K562 (cell line): ENCODE measurements around the gene AP1B1. TPM values are rescaled to one million over a fixed set of nuclear protein-coding genes. Genes with fewer than 3 reads are reported as not detected.

Experiments used
- ATAC-seq: fragments of 200-7000 bp; cut with Tn5 transposase; 3 replicates; pipeline ENCODE4 v1.9.1; 2020; ENCODE audit warnings: moderate library complexity
- BruUV-seq: library from RNA; stranded (reverse); fragments of 400-500 nt; replicated peaks from 2 replicates; lab custom pipeline; 2021; lab: Mats Ljungman, UMichigan
- CTCF ChIA-PET: fragments of 300-600 bp; formaldehyde crosslinking; extraction: SDS; loops from one replicate; lab custom pipeline; 2021; ENCODE audit warnings: low intra/inter-chr PET ratio; lab: Yijun Ruan, JAX
- POLR2A ChIA-PET: fragments of 300-600, 350-650 bp; sonication (Branson Sonifier 250); formaldehyde crosslinking; extraction: SDS; loops from one replicate; lab custom pipeline; 2021; ENCODE audit warnings: antibody characterized with exemption, inconsistent platforms; lab: Yijun Ruan, JAX
- DNase-seq, 4 experiments: peaks; one replicate each; pipeline versions ENCODE4 v3.0.0 to v3.0.0-alpha.2; 2011 to 2018; ENCODE audit warnings: low spot score in 3 of 4, mixed read lengths in 3 of 4; ENCODE audit errors: extremely low read depth in 1 of 4
- FAIRE-seq: peaks from 2 replicates; lab custom pipeline; 2011; peaks lifted over from hg19 to GRCh38; lab: Jason Lieb, UNC
- H2AFZ ChIP-seq: 2 replicates; pipeline ENCODE4 v1.6.0; 2011; ENCODE audit warnings: low read depth, low read length, control low read depth, inconsistent platforms
- H3K27ac ChIP-seq: fragments of 200-600 bp; 3 replicates; pipeline ENCODE4 v1.8.0; 2011; ENCODE audit warnings: low read depth, mild to moderate bottlenecking, control low read depth, inconsistent platforms, low read length, moderate library complexity, mixed read lengths; ENCODE audit errors: extremely low read depth
- H3K27me3 ChIP-seq, 2 experiments: fragments of 300-600 bp in 1 of 2; 2 replicates in 1 of 2; 3 replicates in 1 of 2; pipeline versions ENCODE4 v1.6.0 to v1.8.0; 2011; ENCODE audit warnings: inconsistent platforms in 2 of 2, low read length in 2 of 2, mild to moderate bottlenecking in 1 of 2, mixed read lengths in 1 of 2, moderate library complexity in 1 of 2; ENCODE audit not compliant: control insufficient read depth in 2 of 2, insufficient read depth in 2 of 2
- H3K36me3 ChIP-seq: fragments of 300-600 bp; 3 replicates; pipeline ENCODE4 v1.8.0; 2011; ENCODE audit warnings: mild to moderate bottlenecking, low read length, inconsistent platforms; ENCODE audit not compliant: control insufficient read depth, insufficient read depth
- H3K4me1 ChIP-seq, 2 experiments: fragments of 200-600 bp in 1 of 2; replicated peaks in 1 of 2; 2 replicates in 1 of 2; 3 replicates in 1 of 2; pipeline versions ENCODE4 v1.5.1 to v1.8.0; 2011; ENCODE audit warnings: inconsistent platforms in 2 of 2, low read length in 2 of 2, mild to moderate bottlenecking in 1 of 2, mixed read lengths in 1 of 2, moderate library complexity in 1 of 2; ENCODE audit not compliant: control insufficient read depth in 2 of 2, insufficient read depth in 2 of 2
- H3K4me2 ChIP-seq: 2 replicates; pipeline ENCODE4 v1.6.1; 2011; ENCODE audit warnings: low read length, control low read depth, inconsistent platforms, mixed read lengths; ENCODE audit not compliant: insufficient read depth
- H3K4me3 ChIP-seq: fragments of 200-600 bp; sonication (generic), shearing (Covaris generic); 2 replicates; pipeline ENCODE4 v1.5.1; 2016; ENCODE audit warnings: control low read depth, inconsistent platforms
- H3K79me2 ChIP-seq: fragments of 200-600 bp; 3 replicates; pipeline ENCODE4 v1.8.0; 2011; ENCODE audit warnings: low read length, inconsistent platforms; ENCODE audit not compliant: control insufficient read depth, insufficient read depth
- H3K9ac ChIP-seq, 2 experiments: 2 replicates each; pipeline versions ENCODE4 v1.6.0 to v1.6.1; 2011; ENCODE audit warnings: low read depth in 2 of 2, low read length in 2 of 2, control low read depth in 1 of 2, inconsistent platforms in 1 of 2, mild to moderate bottlenecking in 1 of 2, mixed read lengths in 1 of 2; ENCODE audit not compliant: insufficient read depth in 1 of 2
- H3K9me1 ChIP-seq: one replicate; pipeline ENCODE4 v1.6.0; 2011; ENCODE audit warnings: inconsistent platforms, mild to moderate bottlenecking, low read length, moderate library complexity; ENCODE audit not compliant: control insufficient read depth, insufficient read depth
- H3K9me3 ChIP-seq: replicated peaks from 2 replicates; pipeline ENCODE4 v1.5.1; 2011; ENCODE audit warnings: low read depth, low read length, inconsistent platforms; ENCODE audit not compliant: control insufficient read depth, insufficient read depth
- H4K20me1 ChIP-seq: replicated peaks from 2 replicates; pipeline ENCODE4 v1.6.1; 2011; ENCODE audit warnings: low read length, inconsistent platforms, mixed read lengths; ENCODE audit not compliant: control insufficient read depth, insufficient read depth
- BCOR ChIP-seq: fragments of 450-650 bp; IDR thresholded peaks from 2 replicates; pipeline ENCODE4 v1.6.1; 2016
- COPS2 ChIP-seq: fragments of 450-650 bp; conservative IDR thresholded peaks from 2 replicates; pipeline ENCODE4 v1.6.1; 2016; ENCODE audit warnings: mild to moderate bottlenecking, moderate library complexity
- DPF2 ChIP-seq: fragments of 450-650 bp; IDR thresholded peaks from 2 replicates; pipeline ENCODE4 v1.6.1; 2016
- ETV6 ChIP-seq, 3 experiments: fragments of 150-350 bp in 1 of 3; sonication (generic) in 1 of 3; formaldehyde crosslinking in 1 of 3; IDR thresholded peaks; 2 replicates each; pipeline versions ENCODE4 v1.6.1 to v1.8.0; 2014 to 2022; ENCODE audit warnings: borderline replicate concordance in 2 of 3, low read depth in 2 of 3, antibody characterized with exemption in 1 of 3, low read length in 1 of 3, mild to moderate bottlenecking in 1 of 3, missing genetic modification reagents in 1 of 3
- MAFK ChIP-seq: IDR thresholded peaks from 2 replicates; pipeline ENCODE4 v1.6.1; 2011; ENCODE audit warnings: low read length, improper control_type of control experiment
- MEIS2 ChIP-seq: fragments of 450-650 bp; IDR thresholded peaks from 2 replicates; pipeline ENCODE4 v1.6.1; 2014; ENCODE audit warnings: mild to moderate bottlenecking; ENCODE audit not compliant: partially characterized antibody
- NFRKB ChIP-seq: fragments of 450-650 bp; IDR thresholded peaks from 2 replicates; pipeline ENCODE4 v1.6.1; 2016; ENCODE audit warnings: low read depth
- RBFOX2 ChIP-seq: fragments of 200-400 bp; formaldehyde crosslinking; IDR thresholded peaks from 2 replicates; pipeline ENCODE4 v1.6.1; 2017; ENCODE audit warnings: low read depth, mild to moderate bottlenecking, low read length, moderate library complexity
- TCF7 ChIP-seq: sonication (generic); IDR thresholded peaks from 2 replicates; pipeline ENCODE4 v1.6.1; 2016; ENCODE audit warnings: antibody characterized with exemption, borderline replicate concordance
- ZC3H8 ChIP-seq: fragments of 450-650 bp; IDR thresholded peaks from 2 replicates; pipeline ENCODE4 v1.6.1; 2017
- ZNF134 ChIP-seq: fragments of 250-450 bp; sonication (Bioruptor Pico); conservative IDR thresholded peaks from 2 replicates; pipeline ENCODE4 v1.4.0; 2020
- ZNF398 ChIP-seq: fragments of 250-450 bp; sonication (Bioruptor Pico); IDR thresholded peaks from 2 replicates; pipeline ENCODE4 v1.8.0; 2021; ENCODE audit warnings: moderate library complexity, mild to moderate bottlenecking, inconsistent platforms
- ZSCAN29 ChIP-seq: fragments of 450-650 bp; IDR thresholded peaks from 2 replicates; pipeline ENCODE4 v1.6.1; 2017
- WGBS: fragments of 100-300 bp; shearing (Covaris generic); methylation state at CpG from one replicate; pipeline ENCODE4 v1.1.6; 2016; ENCODE audit warnings: low coverage, mixed read lengths; ENCODE audit not compliant: insufficient coverage; ENCODE audit errors: missing lambda C conversion rate; 5-methylcytosine and 5-hydroxymethylcytosine counted together
- in situ Hi-C: fragments of 300-500 bp; cut with MboI; formaldehyde crosslinking; loops from 4 replicates; pipeline ENCODE4 v1.15.0; 2018; ENCODE audit warnings: inconsistent platforms, mixed read lengths
- intact Hi-C: fragments of 100-400 bp; cut with micrococcal nuclease; formaldehyde crosslinking; loops from 2 replicates; pipeline ENCODE4 v1.14.2; 2022
- polyA plus RNA-seq, 8 experiments: library from polyadenylated mRNA; depleted of rRNA in 4 of 8; stranded (reverse) in 5 of 8; unstranded in 3 of 8; fragments of >200 nt; fragmentation: Nextera tagmentation in 2 of 8; fragmentation: Illumina TruSeq in 1 of 8; extraction: Ambion mirVana in 2 of 8; extraction: Trizol in 1 of 8; gene quantifications; 2 replicates each; pipeline versions ENCODE4 v1.2.1 to v1.2.3, GENCODE V29; 2011 to 2014; ENCODE audit warnings: inconsistent platforms in 1 of 8, missing spikeins in 1 of 8
- total RNA-seq, 7 experiments: library from RNA; depleted of rRNA in 6 of 7; stranded (reverse); fragments of >200 nt in 6 of 7; fragmentation: Illumina TruSeq in 2 of 7; extraction: Trizol in 2 of 7; gene quantifications; 2 replicates each; pipeline versions ENCODE4 v1.2.1 to v1.2.3, GENCODE V29; 2011 to 2021; ENCODE audit warnings: low replicate concordance in 1 of 7
- TF ChIP-seq, protein P1 (sequence below): fragments of 450-650 bp; IDR thresholded peaks from 2 replicates; pipeline ENCODE4 v1.6.1; 2016
- TF ChIP-seq, protein P2 (sequence below), 2 experiments: fragments of 200-800 bp in 1 of 2; sonication (Bioruptor generic) in 1 of 2; sonication (generic) in 1 of 2; formaldehyde crosslinking in 1 of 2; IDR thresholded peaks in 1 of 2; conservative IDR thresholded peaks in 1 of 2; 2 replicates each; pipeline versions ENCODE4 v1.5.0 to v1.6.1; 2016 to 2020; ENCODE audit warnings: missing compliant biosample characterization in 1 of 2, missing genetic modification characterization in 1 of 2, missing genetic modification reagents in 1 of 2
- TF ChIP-seq, protein P3 (sequence below), 2 experiments: fragments of 450-650 bp; conservative IDR thresholded peaks; 2 replicates each; pipeline ENCODE4 v1.6.1; 2017; ENCODE audit warnings: mild to moderate bottlenecking in 2 of 2, moderate library complexity in 2 of 2
- TF ChIP-seq, protein P4 (sequence below): sonication (generic); formaldehyde crosslinking; IDR thresholded peaks from 2 replicates; pipeline ENCODE4 v1.8.1; 2022; ENCODE audit warnings: missing genetic modification reagents

AP1B1 gene
- total and polyA plus RNA-seq, 9 of the 15 experiments (the other 6 are each of a cell fraction or from before 2014, with no cell fraction given) = 1.2 to 60.9 (median 30.1) TPM

DNA sequence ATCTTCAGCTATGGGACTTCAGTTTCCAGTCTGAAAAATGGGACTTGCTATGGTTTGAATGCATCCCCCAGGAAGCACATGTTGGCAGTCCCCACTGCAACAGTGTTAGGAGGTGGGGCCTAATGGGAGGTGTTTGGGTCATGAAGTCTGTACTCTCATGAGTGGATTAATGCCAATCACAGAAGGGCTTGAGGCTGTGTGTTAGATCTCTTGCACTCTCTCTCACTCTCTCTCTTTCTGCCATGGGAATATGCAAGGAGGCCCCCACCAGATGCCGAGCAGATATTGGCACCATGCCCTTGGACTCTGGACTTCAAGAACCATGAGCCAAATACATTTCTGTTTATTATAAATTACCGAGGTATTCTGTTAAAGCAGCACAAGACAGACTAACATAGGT lies 7.8 kb upstream of the AP1B1 start:
- ATAC-seq = no peak
- no peak for DNase-seq
- Histone ChIP-seq H3K79me2 (no peaks in the 10 kb centered on the region), H3K4me3 (no peak overlapping the region), H4K20me1 (no peaks in the 10 kb centered on the region), H3K9me1 (no peaks in the 10 kb centered on the region), H2AFZ (no peak overlapping the region), H3K36me3 (no peaks in the 10 kb centered on the region), H3K9ac (no peak overlapping the region), H3K27me3 (no peaks in the 10 kb centered on the region), H3K4me2 (no peak overlapping the region), H3K4me1 (peaks cover 0 to 2% of the 10 kb centered on the region in 2 experiments; a peak in 1 of 5 replicates), H3K27ac (no peak overlapping the region), H3K9me3 (no peaks in the 10 kb centered on the region)
- 0% methylated on average over 2 of the region's 2 CpGs for WGBS
- intact Hi-C loops (no loop called here), in situ Hi-C loops (loop anchor here (10.0 kb wide), 1 partner anchor 129 kb away; no protein-coding TSS in a partner anchor)
- BruUV-seq = no TSS peak
- FAIRE-seq = no peak
- ChIA-PET POLR2A (no interaction called here), CTCF (no interaction called here)
- TF ChIP-seq ZNF134 (CRISPR knock-in tag) = no peak
- no peak for TF ChIP-seq ETV6 (IDR thresholded peaks at IDR 0.05; ENCODE audit: borderline replicate concordance in 1 of 2, low read depth in 2 of 2, low read length in 1 of 2)
- no peak for TF ChIP-seq ETV6 (CRISPR knock-in tag; IDR thresholded peaks at IDR 0.05; ENCODE audit: borderline replicate concordance)
- TF ChIP-seq, protein P1, sequence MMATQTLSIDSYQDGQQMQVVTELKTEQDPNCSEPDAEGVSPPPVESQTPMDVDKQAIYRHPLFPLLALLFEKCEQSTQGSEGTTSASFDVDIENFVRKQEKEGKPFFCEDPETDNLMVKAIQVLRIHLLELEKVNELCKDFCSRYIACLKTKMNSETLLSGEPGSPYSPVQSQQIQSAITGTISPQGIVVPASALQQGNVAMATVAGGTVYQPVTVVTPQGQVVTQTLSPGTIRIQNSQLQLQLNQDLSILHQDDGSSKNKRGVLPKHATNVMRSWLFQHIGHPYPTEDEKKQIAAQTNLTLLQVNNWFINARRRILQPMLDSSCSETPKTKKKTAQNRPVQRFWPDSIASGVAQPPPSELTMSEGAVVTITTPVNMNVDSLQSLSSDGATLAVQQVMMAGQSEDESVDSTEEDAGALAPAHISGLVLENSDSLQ = no peak
- TF ChIP-seq ZSCAN29 = no peak
- no peak for TF ChIP-seq TCF7
- TF ChIP-seq, protein P2, sequence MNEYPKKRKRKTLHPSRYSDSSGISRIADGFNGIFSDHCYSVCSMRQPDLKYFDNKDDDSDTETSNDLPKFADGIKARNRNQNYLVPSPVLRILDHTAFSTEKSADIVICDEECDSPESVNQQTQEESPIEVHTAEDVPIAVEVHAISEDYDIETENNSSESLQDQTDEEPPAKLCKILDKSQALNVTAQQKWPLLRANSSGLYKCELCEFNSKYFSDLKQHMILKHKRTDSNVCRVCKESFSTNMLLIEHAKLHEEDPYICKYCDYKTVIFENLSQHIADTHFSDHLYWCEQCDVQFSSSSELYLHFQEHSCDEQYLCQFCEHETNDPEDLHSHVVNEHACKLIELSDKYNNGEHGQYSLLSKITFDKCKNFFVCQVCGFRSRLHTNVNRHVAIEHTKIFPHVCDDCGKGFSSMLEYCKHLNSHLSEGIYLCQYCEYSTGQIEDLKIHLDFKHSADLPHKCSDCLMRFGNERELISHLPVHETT (CRISPR knock-in tag; conservative IDR thresholded peaks at IDR 0.05 in 1 of 2, IDR thresholded peaks at IDR 0.05 in 1 of 2) = no peak
- TF ChIP-seq MAFK = no peak
- TF ChIP-seq COPS2 = no peak
- no peak for TF ChIP-seq RBFOX2
- TF ChIP-seq ZNF398 = no peak
- TF ChIP-seq, protein P3, sequence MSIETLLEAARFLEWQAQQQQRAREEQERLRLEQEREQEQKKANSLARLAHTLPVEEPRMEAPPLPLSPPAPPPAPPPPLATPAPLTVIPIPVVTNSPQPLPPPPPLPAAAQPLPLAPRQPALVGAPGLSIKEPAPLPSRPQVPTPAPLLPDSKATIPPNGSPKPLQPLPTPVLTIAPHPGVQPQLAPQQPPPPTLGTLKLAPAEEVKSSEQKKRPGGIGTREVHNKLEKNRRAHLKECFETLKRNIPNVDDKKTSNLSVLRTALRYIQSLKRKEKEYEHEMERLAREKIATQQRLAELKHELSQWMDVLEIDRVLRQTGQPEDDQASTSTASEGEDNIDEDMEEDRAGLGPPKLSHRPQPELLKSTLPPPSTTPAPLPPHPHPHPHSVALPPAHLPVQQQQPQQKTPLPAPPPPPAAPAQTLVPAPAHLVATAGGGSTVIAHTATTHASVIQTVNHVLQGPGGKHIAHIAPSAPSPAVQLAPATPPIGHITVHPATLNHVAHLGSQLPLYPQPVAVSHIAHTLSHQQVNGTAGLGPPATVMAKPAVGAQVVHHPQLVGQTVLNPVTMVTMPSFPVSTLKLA (conservative IDR thresholded peaks at IDR 0.05) = no peak
- TF ChIP-seq MEIS2 = no peak
- no peak for TF ChIP-seq DPF2
- TF ChIP-seq ZC3H8 = no peak
- TF ChIP-seq, protein P4, sequence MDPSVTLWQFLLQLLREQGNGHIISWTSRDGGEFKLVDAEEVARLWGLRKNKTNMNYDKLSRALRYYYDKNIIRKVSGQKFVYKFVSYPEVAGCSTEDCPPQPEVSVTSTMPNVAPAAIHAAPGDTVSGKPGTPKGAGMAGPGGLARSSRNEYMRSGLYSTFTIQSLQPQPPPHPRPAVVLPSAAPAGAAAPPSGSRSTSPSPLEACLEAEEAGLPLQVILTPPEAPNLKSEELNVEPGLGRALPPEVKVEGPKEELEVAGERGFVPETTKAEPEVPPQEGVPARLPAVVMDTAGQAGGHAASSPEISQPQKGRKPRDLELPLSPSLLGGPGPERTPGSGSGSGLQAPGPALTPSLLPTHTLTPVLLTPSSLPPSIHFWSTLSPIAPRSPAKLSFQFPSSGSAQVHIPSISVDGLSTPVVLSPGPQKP (CRISPR knock-in tag) = no peak
- no peak for TF ChIP-seq NFRKB
- no peak for TF ChIP-seq BCOR
